Astrocyte of the cerebellum (primary cell): Measurements from ENCODE around the gene KSR2.

ENCODE experiments used
- DNase-seq: peaks from one replicate; pipeline ENCODE4 v3.0.0-alpha.2; 2011; ENCODE audit warnings: low read depth
- H3K4me3 ChIP-seq: 2 replicates; pipeline ENCODE4 v1.5.1; 2011; ENCODE audit warnings: mild to moderate bottlenecking, low read depth, low read length, moderate library complexity
- in situ Hi-C: cut with HindIII; loops from 2 replicates; pipeline ENCODE4 v1.10.0; 2017; ENCODE audit warnings: low sequenced_read_pairs
- TF ChIP-seq, protein P1 (sequence below): IDR thresholded peaks from 2 replicates; pipeline ENCODE4 v1.5.1; 2012; ENCODE audit warnings: low read length, low read depth, moderate library complexity, mild to moderate bottlenecking; ENCODE audit errors: missing control alignments

Gene KSR2

DNA sequence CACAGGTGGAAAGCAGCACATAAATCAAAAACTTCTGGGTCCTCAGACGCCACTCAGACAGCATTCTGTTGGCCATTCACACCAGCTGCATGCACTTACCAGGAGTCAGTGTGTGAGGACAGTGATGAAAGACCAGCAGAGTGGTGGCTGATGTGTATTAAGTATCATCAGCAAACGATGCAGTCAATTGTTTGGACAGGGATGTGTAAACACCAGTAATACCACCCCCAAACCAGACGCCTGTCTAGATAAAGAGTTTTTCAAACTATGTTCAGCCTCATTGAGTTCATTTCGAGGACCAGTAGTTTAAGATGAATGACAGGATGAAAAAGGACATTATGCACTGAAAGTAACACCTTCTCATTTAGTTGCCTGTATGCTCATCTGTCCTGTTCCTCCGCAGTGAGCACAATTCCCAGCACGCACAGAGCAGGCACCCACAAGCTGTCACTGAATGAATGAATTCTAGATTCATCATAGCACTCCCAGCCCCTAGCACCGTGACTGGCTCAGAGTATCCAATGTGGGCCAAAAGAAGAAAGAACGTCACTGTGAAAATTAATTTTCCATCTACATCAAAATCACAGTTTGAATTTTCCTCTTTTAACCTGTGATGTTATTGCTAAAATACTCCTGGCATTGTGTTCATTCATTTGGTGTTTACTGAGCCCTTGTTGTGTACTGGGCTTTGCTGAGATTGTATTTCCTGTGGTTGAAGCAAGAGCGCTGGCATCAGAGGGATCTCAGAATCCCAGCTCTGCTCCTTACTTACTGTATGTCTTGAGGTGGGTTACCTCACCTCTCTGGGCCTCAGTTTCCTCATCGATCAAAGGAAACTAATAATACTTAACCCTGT, 482.6 kb downstream of the KSR2 start:
- DNase-seq: no peak
- TF ChIP-seq, protein P1, sequence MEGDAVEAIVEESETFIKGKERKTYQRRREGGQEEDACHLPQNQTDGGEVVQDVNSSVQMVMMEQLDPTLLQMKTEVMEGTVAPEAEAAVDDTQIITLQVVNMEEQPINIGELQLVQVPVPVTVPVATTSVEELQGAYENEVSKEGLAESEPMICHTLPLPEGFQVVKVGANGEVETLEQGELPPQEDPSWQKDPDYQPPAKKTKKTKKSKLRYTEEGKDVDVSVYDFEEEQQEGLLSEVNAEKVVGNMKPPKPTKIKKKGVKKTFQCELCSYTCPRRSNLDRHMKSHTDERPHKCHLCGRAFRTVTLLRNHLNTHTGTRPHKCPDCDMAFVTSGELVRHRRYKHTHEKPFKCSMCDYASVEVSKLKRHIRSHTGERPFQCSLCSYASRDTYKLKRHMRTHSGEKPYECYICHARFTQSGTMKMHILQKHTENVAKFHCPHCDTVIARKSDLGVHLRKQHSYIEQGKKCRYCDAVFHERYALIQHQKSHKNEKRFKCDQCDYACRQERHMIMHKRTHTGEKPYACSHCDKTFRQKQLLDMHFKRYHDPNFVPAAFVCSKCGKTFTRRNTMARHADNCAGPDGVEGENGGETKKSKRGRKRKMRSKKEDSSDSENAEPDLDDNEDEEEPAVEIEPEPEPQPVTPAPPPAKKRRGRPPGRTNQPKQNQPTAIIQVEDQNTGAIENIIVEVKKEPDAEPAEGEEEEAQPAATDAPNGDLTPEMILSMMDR: no peak
- no peak overlapping the region for H3K4me3 ChIP-seq
- in situ Hi-C loops: no loop called here

DNA sequence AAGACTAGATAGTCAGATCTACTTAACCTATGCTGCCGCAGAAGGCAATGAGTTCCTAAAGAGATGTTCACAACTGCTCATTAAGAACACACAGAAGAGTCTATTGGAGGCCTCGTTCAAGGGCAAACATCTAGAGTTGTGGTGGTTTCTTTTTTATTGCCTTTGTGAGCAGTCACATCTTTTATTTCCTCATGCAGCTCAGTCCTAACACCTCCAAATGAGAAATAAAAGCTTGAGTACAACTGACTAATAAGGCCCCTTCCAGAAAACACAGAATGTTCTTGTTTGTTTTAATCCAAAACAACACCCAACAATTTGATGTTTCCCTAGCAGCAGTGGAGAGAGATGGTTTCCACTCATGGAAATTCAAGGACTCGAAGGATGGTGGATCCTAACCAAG, 483.9 kb downstream of the KSR2 start:
- in situ Hi-C loops: no loop called here
- TF ChIP-seq, protein P1: no peak
- H3K4me3 ChIP-seq: no peak overlapping the region
- no peak for DNase-seq

DNA sequence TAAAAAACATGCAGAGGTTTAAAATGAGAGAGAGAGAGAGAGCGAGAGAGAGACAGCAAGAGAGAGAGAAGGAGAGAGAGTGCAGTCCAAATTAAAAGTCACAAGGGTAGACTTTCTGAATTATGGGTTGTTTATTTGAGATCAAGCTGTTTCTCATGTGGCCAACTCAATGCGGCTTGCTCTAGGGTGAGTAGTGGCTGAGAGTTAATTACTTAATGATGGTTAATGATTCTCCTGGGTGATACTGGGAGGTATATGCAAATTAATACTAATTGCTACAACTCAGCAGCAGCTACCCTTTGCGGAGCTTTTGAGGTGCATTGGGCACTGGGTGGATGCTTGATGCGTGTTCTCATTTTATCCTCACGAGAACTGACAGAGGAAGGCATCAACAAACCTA, 485.3 kb downstream of the KSR2 start:
- TF ChIP-seq, protein P1: no peak
- no peak for DNase-seq
- in situ Hi-C loops: no loop called here
- no peak overlapping the region for H3K4me3 ChIP-seq

DNA sequence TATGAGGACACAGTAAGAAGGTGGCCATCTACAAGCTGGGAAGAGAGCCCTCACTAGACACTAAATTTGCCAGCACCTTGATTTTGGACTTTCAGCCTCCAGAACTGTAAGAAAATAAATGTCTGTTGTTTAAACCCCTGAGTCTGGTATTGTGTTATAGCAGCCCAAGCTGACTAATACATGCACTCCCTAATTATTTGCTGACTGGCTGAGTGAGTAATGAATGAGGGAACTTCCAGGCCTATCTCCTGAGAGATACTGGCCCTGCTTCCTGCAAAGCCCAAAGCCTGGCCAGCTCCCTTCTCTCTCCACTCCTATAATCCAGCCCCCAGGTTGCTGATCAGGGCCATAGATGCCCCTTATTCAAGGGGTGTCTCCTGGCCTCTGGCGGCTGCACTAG, 487.3 kb downstream of the KSR2 start:
- TF ChIP-seq, protein P1: no peak
- no peak overlapping the region for H3K4me3 ChIP-seq
- in situ Hi-C loops: no loop called here
- no peak for DNase-seq

DNA sequence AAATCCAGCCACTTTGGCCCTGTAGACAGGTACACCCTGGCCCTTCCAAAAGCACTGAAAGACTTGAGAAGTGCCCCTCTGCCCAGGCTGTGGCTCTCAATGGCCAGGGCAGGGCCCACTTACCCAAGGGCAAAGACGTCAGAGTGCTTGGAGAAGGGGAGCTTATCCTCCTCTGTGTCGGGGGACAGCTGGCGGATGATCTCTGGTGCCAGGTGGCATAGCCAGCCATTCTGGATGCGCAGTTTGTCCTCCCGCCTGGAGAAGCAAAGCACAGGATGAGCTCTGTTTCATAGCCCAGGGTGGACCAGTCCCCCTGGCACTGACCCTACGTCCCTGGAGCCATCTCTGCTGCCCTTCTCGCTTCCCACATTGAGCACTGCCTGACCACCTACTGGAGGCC, 492.4 kb downstream of the KSR2 start:
- TF ChIP-seq, protein P1: no peak
- H3K4me3 ChIP-seq: no peak overlapping the region
- no peak for DNase-seq
- in situ Hi-C loops: no loop called here

DNA sequence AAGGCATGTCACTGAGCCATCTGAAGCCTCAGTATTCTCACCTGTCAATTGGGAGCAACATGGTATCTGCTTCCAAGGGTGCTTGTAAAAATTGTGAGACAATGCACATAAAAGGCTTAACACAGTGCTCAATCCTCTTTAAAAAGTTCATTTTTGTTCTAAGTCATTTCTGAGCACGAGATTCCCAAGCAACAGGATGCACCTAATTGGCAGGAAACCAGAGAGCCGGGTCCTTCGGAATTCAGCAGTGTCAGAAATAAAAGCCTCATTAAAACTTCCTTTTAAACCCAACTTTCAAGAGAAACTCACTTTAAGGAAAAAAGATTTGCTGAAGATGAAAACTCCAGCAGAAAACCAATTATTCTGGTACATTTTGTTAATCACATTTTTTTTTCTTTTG, 494.9 kb downstream of the KSR2 start:
- TF ChIP-seq, protein P1: no peak
- in situ Hi-C loops: no loop called here
- no peak for DNase-seq
- H3K4me3 ChIP-seq: no peak overlapping the region

DNA sequence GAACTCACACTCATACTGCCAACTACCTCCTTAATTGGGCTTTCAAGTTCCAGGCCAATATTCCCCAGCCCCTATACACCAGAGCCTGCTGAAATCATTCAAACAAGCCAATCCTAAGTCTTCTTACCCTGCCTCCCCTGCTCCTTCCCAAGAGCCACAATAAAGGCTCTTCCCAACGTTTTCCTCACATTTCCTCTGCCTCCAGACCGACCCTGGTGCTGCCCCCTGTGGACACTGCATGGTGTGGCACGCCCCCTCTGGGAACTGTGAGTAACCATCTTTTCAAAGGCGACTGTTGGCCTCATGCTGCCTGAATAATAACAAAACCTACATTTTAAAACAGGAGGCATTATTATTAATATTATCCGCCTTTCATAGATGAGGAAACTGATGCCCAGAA, 495.8 kb downstream of the KSR2 start:
- in situ Hi-C loops: no loop called here
- H3K4me3 ChIP-seq: no peak overlapping the region
- TF ChIP-seq, protein P1: peak; percentile 35
- DNase-seq: no peak
